DND-41 (cell line): ENCODE results near the gene CFAP92.

Source experiments
- ATAC-seq: fragments of 200-7000 bp; cut with Tn5 transposase; 3 replicates; pipeline ENCODE4 v1.9.1; 2021; ENCODE audit warnings: low read depth; ENCODE audit not compliant: insufficient read depth
- DNase-seq: peaks from one replicate; pipeline ENCODE4 v3.0.0-alpha.2; 2020
- H2AFZ ChIP-seq: 2 replicates; pipeline ENCODE4 v1.6.0; 2012; ENCODE audit warnings: low read depth, low read length
- H3K27ac ChIP-seq: 2 replicates; pipeline ENCODE4 v1.5.1; 2012; ENCODE audit warnings: low read length, inconsistent platforms
- H3K27me3 ChIP-seq: fragments of 200-600 bp; sonication (generic); 2 replicates; pipeline ENCODE4 v1.6.0; 2012; ENCODE audit warnings: low read length, mild to moderate bottlenecking, inconsistent platforms; ENCODE audit not compliant: insufficient read depth, poor library complexity
- H3K36me3 ChIP-seq: 2 replicates; pipeline ENCODE4 v1.5.1; 2012; ENCODE audit warnings: low read length, inconsistent platforms; ENCODE audit not compliant: insufficient read depth
- H3K4me1 ChIP-seq: 2 replicates; pipeline ENCODE4 v1.5.1; 2012; ENCODE audit warnings: mild to moderate bottlenecking, low read length; ENCODE audit not compliant: insufficient read depth
- H3K4me2 ChIP-seq: 2 replicates; pipeline ENCODE4 v1.6.0; 2012; ENCODE audit warnings: mild to moderate bottlenecking, moderate library complexity, low read length, inconsistent platforms; ENCODE audit not compliant: insufficient read depth
- H3K4me3 ChIP-seq, 2 experiments: fragments of 200-600 bp in 1 of 2; shearing (Covaris generic) in 1 of 2; 2 replicates each; pipeline ENCODE4 v1.5.1; 2012 to 2016; ENCODE audit warnings: inconsistent platforms in 2 of 2, low read length in 2 of 2, mild to moderate bottlenecking in 2 of 2, low read depth in 1 of 2, moderate library complexity in 1 of 2
- H3K79me2 ChIP-seq: 2 replicates; pipeline ENCODE4 v1.6.0; 2012; ENCODE audit warnings: low read length, inconsistent platforms; ENCODE audit not compliant: insufficient read depth
- H3K9ac ChIP-seq: 2 replicates; pipeline ENCODE4 v1.6.0; 2012; ENCODE audit warnings: low read depth, mild to moderate bottlenecking, inconsistent platforms, low read length, moderate library complexity
- H3K9me3 ChIP-seq: 2 replicates; pipeline ENCODE4 v1.5.1; 2012; ENCODE audit warnings: low read length, moderate library complexity, mild to moderate bottlenecking, inconsistent platforms; ENCODE audit not compliant: insufficient read depth, severe bottlenecking
- H4K20me1 ChIP-seq: 2 replicates; pipeline ENCODE4 v1.6.0; 2012; ENCODE audit warnings: low read length; ENCODE audit not compliant: insufficient read depth
- EZH2 ChIP-seq: IDR thresholded peaks from 3 replicates; pipeline ENCODE4 v1.6.1; 2012; ENCODE audit warnings: borderline replicate concordance, low read depth, mild to moderate bottlenecking, moderate library complexity, low read length, inconsistent platforms; ENCODE audit not compliant: severe bottlenecking
- TF ChIP-seq, protein P1 (sequence below): IDR thresholded peaks from 2 replicates; pipeline ENCODE4 v1.5.1; 2012; ENCODE audit warnings: borderline replicate concordance, low read length, moderate library complexity, mild to moderate bottlenecking; ENCODE audit not compliant: poor library complexity, severe bottlenecking; ENCODE audit errors: extremely low read depth

CFAP92 gene

DNA sequence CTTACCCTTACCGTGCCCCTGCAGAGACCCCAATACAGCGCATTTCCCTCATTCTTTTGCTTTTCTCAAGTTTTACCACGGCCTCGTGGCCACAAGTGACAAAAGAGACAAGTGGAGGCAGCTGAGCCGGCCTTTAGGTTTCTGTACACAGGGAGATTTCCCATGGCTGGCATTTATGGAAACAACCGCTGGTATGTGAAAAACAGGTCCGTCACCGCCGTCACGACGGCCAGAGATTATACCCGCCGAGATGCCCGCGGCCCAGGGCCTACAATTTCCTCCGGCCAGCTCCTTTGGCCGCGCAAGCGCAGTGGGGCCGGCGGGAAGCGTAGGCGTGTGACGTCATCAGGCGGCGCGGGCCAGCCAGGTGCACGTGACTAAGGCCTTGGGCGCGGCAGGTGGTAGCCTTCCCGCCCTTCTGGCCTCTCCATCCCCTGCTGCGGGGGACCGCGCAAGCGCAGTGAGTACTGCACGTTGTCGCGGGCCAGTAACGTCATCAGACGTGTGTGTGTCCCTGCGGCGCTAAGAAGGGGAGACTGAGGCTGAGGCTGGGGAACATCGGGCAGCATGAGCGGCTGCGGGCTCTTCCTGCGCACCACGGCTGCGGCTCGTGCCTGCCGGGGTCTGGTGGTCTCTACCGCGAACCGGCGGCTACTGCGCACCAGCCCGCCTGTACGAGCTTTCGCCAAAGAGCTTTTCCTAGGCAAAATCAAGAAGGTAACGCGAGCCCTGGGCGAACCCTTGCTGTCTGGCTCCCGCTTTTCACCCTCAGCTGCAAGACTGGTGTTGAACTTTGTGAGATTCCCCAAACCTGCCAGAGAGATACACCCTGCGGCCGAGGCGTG is 114.5 kb downstream of the CFAP92 start, which contains the start of gene ACAD9:
TSS of gene ACAD9 (plus strand) at position 496 of the 845 bp plus-strand sequence. CDS start at position 568, 72 bp downstream.
- Histone ChIP-seq H3K4me1 (peaks cover 47% of the 10 kb centered on the region), H2AFZ (peak within 1 kb of the TSS; percentile 94), H3K4me3 (peak within 1 kb of the TSS; percentile 80 to 87), H4K20me1 (peaks cover 14% of the 10 kb centered on the region; the same call in 1 of the 2 replicates), H3K27me3 (no peaks in the 10 kb centered on the region), H3K36me3 (peaks cover 33% of the 10 kb centered on the region), H3K9me3 (no peaks in the 10 kb centered on the region), H3K79me2 (peaks cover 61% of the 10 kb centered on the region), H3K9ac (peak within 1 kb of the TSS; percentile 95), H3K4me2 (peak within 1 kb of the TSS; percentile 78), H3K27ac (peak within 1 kb of the TSS; percentile 97)
- no peak for TF ChIP-seq EZH2
- TF ChIP-seq, protein P1, sequence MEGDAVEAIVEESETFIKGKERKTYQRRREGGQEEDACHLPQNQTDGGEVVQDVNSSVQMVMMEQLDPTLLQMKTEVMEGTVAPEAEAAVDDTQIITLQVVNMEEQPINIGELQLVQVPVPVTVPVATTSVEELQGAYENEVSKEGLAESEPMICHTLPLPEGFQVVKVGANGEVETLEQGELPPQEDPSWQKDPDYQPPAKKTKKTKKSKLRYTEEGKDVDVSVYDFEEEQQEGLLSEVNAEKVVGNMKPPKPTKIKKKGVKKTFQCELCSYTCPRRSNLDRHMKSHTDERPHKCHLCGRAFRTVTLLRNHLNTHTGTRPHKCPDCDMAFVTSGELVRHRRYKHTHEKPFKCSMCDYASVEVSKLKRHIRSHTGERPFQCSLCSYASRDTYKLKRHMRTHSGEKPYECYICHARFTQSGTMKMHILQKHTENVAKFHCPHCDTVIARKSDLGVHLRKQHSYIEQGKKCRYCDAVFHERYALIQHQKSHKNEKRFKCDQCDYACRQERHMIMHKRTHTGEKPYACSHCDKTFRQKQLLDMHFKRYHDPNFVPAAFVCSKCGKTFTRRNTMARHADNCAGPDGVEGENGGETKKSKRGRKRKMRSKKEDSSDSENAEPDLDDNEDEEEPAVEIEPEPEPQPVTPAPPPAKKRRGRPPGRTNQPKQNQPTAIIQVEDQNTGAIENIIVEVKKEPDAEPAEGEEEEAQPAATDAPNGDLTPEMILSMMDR: no peak
- DNase-seq (peak; percentile 98), ATAC-seq (peak; percentile 88)

DNA sequence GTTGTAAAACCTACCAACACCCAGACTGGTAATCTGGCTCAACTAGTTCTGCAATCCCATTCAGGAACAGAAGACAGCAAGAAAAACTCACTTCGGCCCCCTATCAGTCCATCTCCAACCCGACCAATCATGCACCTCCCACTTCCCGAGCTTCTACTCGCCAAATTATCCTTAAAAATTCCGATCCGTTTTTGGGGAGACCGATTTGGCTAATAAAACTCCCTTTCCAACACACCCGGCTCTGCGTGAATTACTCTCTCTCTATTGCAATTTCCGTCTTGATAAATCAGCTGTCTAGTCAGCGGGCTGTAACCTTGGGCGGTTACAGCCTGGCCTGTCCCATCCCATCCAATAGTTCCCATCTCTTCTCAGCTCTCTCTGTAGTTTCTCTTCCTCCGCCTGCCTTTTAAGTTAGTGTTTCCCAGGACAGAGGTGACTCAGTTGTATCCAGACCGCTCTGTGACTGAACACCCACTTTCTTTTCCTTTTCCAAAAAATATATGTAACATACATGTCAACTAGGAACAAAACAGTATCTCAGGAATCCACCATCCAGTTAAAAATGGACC is 115.2 kb downstream of the CFAP92 start:
- Histone ChIP-seq H3K79me2 (peaks cover 54% of the 10 kb centered on the region), H3K4me2 (peak overlapping the region; percentile 78), H3K27me3 (no peaks in the 10 kb centered on the region), H2AFZ (peak overlapping the region; percentile 87), H3K9ac (peak overlapping the region; percentile 95), H3K27ac (peak overlapping the region; percentile 97), H3K4me3 (peak overlapping the region; percentile 80 to 87), H4K20me1 (peaks cover 14% of the 10 kb centered on the region; the same call in 1 of the 2 replicates), H3K4me1 (peaks cover 40% of the 10 kb centered on the region), H3K36me3 (peaks cover 26% of the 10 kb centered on the region), H3K9me3 (no peaks in the 10 kb centered on the region)
- ATAC-seq (peak; percentile 53), DNase-seq (peak; percentile 39)
- no peak for TF ChIP-seq EZH2

DNA sequence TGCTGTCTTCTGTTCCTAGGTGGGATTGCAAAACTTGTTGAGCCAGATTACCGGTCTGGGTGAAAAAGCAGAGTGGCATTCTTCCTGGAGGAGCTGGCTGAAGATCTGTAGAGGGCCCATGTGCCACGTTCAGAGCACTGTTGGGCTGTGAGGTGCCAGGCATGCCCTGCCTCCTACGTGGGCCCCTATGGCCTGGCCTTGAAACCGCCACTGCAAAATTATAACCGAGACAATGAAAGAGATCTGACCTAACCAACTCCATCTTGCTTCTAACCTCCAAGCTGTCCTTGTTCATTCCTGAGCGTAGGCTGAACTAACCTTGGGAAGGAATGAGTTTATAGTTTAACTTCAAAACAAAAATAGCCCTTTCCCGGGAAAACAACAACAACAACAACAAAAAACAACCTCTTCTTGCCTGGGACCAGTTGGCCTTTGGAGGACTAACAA is 115.8 kb downstream of the CFAP92 start:
- Histone ChIP-seq H3K36me3 (peaks cover 24% of the 10 kb centered on the region), H3K4me3 (peak overlapping the region; percentile 80 to 87; a peak in 3 of 4 replicates), H3K9me3 (no peaks in the 10 kb centered on the region), H3K27ac (peak overlapping the region; percentile 97), H3K79me2 (peaks cover 50% of the 10 kb centered on the region), H3K4me1 (peaks cover 38% of the 10 kb centered on the region), H4K20me1 (peaks cover 14% of the 10 kb centered on the region; the same call in 1 of the 2 replicates), H3K4me2 (peak overlapping the region; percentile 78), H2AFZ (peak overlapping the region; percentile 87; the same call in 1 of the 2 replicates), H3K9ac (peak overlapping the region; percentile 95), H3K27me3 (no peaks in the 10 kb centered on the region)
- ATAC-seq (no peak), DNase-seq (no peak)
- TF ChIP-seq, protein P1: no peak
- no peak for TF ChIP-seq EZH2
